Gastrocnemius medialis (tissue), 4 donors: ENCODE results near the gene TNNT3.

Source experiments
- CTCF ChIP-seq, 5 experiments: fragments of 450-650 bp in 3 of 5; fragments of 200-600 bp in 2 of 5; sonication (generic) in 2 of 5; IDR thresholded peaks in 4 of 5; conservative IDR thresholded peaks in 1 of 5; 1 replicate in 4 of 5; 2 replicates in 1 of 5; pipeline ENCODE4 v1.5.1; 2016 to 2019; ENCODE audit warnings: antibody characterized with exemption in 5 of 5, mild to moderate bottlenecking in 3 of 5, moderate library complexity in 3 of 5
- POLR2A ChIP-seq, 2 donors: fragments of 450-650 bp; IDR thresholded peaks; one replicate each; pipeline ENCODE4 v1.6.1; 2017; ENCODE audit warnings: antibody characterized with exemption in 2 of 2, mild to moderate bottlenecking in 2 of 2, moderate library complexity in 2 of 2

- TF ChIP-seq POLR2A (IDR thresholded peaks at IDR 0.05), result no peak
- no peak for TF ChIP-seq CTCF (IDR thresholded peaks at IDR 0.05 in 4 of 5, conservative IDR thresholded peaks at IDR 0.05 in 1 of 5)
Observed at GRCh38 chr11:1959786-1960185, 40.3 kb downstream of the TNNT3 start.
